ENCODE results near the gene BTBD10.
A peak's percentile ranks its signal among the peaks of the same experiment; 100 is the strongest.
"Not testable (repeated sequence)": the region's sequence is repeated elsewhere in the genome, so short reads cannot be mapped to it uniquely, and the experiment has no call there.

BTBD10 gene

GRCh38 chr11:13438291-13438690 lies 24.7 kb downstream of the BTBD10 start:
- no peak for DNase-seq

GRCh38 chr11:13436836-13437235 lies 26.2 kb downstream of the BTBD10 start:
- not testable (repeated sequence) for DNase-seq

GRCh38 chr11:13434247-13435205 lies 28.5 kb downstream of the BTBD10 start:
- no peak for DNase-seq

GRCh38 chr11:13433437-13433836 lies 29.6 kb downstream of the BTBD10 start:
- DNase-seq, result no peak

GRCh38 chr11:13429836-13430235 lies 33.2 kb downstream of the BTBD10 start:
- no peak for DNase-seq

GRCh38 chr11:13429288-13429687 lies 33.7 kb downstream of the BTBD10 start:
- DNase-seq, result no peak

GRCh38 chr11:13427440-13427839 lies 35.6 kb downstream of the BTBD10 start:
- no peak for DNase-seq

- DNase-seq, result no peak
Measured at GRCh38 chr11:13423372-13423771, 39.6 kb downstream of the BTBD10 start.

- no peak for DNase-seq
Measured at GRCh38 chr11:13421561-13421960, 41.5 kb downstream of the BTBD10 start.

GRCh38 chr11:13415201-13415600 lies 47.8 kb downstream of the BTBD10 start:
- no peak for DNase-seq

- DNase-seq, result no peak
Measured at GRCh38 chr11:13405220-13405619, 57.8 kb downstream of the BTBD10 start.

GRCh38 chr11:13398335-13398734 lies 64.7 kb downstream of the BTBD10 start:
- not testable (repeated sequence) for DNase-seq

GRCh38 chr11:13391217-13391616 lies 71.8 kb downstream of the BTBD10 start:
- no peak for DNase-seq

- DNase-seq, result no peak
Measured at GRCh38 chr11:13388741-13389140, 74.3 kb downstream of the BTBD10 start.

- no peak for DNase-seq
Measured at GRCh38 chr11:13386567-13386966, 76.5 kb downstream of the BTBD10 start.

GRCh38 chr11:13384908-13385640 lies 77.9 kb downstream of the BTBD10 start:
- peak; percentile 59 for DNase-seq

GRCh38 chr11:13382751-13383150 lies 80.3 kb downstream of the BTBD10 start:
- no peak for DNase-seq

GRCh38 chr11:13380731-13381130 lies 82.3 kb downstream of the BTBD10 start:
- DNase-seq, result no peak

- DNase-seq, result no peak
Measured at GRCh38 chr11:13378316-13378715, 84.7 kb downstream of the BTBD10 start.

- DNase-seq, result no peak
Measured at GRCh38 chr11:13376838-13377237, 86.2 kb downstream of the BTBD10 start.

GRCh38 chr11:13376402-13376801 lies 86.6 kb downstream of the BTBD10 start:
- DNase-seq, result no peak

- DNase-seq, result no peak
Measured at GRCh38 chr11:13375798-13376197, 87.2 kb downstream of the BTBD10 start.

- no peak for DNase-seq
Measured at GRCh38 chr11:13373216-13373615, 89.8 kb downstream of the BTBD10 start.

- DNase-seq, result no peak
Measured at GRCh38 chr11:13368041-13368446, 95.0 kb downstream of the BTBD10 start.

Data from NCI-H2227 treated with DMSO at 0.1 percent for 48 hours (cell line).